ENCODE results near the gene TBC1D23.

DNA sequence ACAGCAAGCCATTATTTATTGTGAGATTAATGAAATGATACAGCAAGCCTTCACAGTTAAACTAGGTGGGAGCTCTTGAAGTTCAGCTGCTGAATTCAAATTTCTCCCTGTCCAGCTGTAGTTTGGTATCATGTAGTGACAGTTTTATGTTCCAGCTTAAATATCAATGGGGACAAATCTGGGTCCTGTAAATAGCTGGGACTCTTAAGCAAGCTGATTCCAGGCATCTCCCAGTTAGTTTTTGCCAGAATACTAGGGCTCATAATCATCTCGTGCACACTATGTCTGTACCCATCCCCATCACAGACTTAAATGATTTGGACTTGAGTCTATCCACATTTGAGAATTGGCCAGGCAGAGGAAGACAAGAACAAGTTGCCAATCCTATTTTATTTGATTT is 45.9 kb downstream of the TBC1D23 start:
- TF ChIP-seq CTCF (conservative IDR thresholded peaks at IDR 0.05; ENCODE audit: low read depth, low read length) = no peak
- TF ChIP-seq EZH2 (IDR thresholded peaks at IDR 0.05; ENCODE audit: borderline replicate concordance, low read depth, low read length, poor library complexity, severe bottlenecking) = no peak

All from A673 (cell line).